Memory B cell (primary cell): ENCODE measurements around the gene RGR.
"Not testable (repeated sequence)": the region's sequence is repeated elsewhere in the genome, so short reads cannot be mapped to it uniquely, and the experiment has no call there.

ENCODE experiments used
- ATAC-seq: fragments of 150-1000 bp; cut with Tn5 transposase; 2 replicates; pipeline ENCODE4 v1.10.0; 2021; ENCODE audit warnings: low read depth, mild to moderate bottlenecking, moderate library complexity
- DNase-seq, 2 donors: peaks; one replicate each; pipeline ENCODE4 v3.0.0; 2022; ENCODE audit warnings: low spot score in 2 of 2
- H3K27ac Mint-ChIP-seq: one replicate; pipeline ENCODE4 v1.8.0; 2022; ENCODE audit warnings: mild to moderate bottlenecking, moderate library complexity, mixed read lengths
- H3K27me3 Mint-ChIP-seq: one replicate; pipeline ENCODE4 v1.8.0; 2022; ENCODE audit warnings: mixed read lengths
- H3K36me3 Mint-ChIP-seq: one replicate; pipeline ENCODE4 v1.8.0; 2022; ENCODE audit warnings: mild to moderate bottlenecking, mixed read lengths
- H3K4me1 Mint-ChIP-seq: one replicate; pipeline ENCODE4 v1.8.0; 2022; ENCODE audit warnings: mixed read lengths
- H3K4me3 Mint-ChIP-seq: one replicate; pipeline ENCODE4 v1.8.0; 2022; ENCODE audit warnings: mild to moderate bottlenecking, moderate library complexity, mixed read lengths
- H3K9me3 Mint-ChIP-seq: one replicate; pipeline ENCODE4 v1.8.0; 2022; ENCODE audit warnings: mixed read lengths

Gene RGR

GRCh38 chr10:84257343-84258020 lies 12.6 kb downstream of the RGR start:
- no peak overlapping the region for H3K4me3 Mint-ChIP-seq
- no peak overlapping the region for H3K27ac Mint-ChIP-seq
- peaks cover 7% of the 10 kb centered on the region for H3K27me3 Mint-ChIP-seq
- no peak for ATAC-seq
- H3K36me3 Mint-ChIP-seq, result no peaks in the 10 kb centered on the region
- no peak for DNase-seq
- peaks cover 5% of the 10 kb centered on the region for H3K4me1 Mint-ChIP-seq
- H3K9me3 Mint-ChIP-seq, result no peaks in the 10 kb centered on the region

- Mint-ChIP-seq H3K9me3 (no peaks in the 10 kb centered on the region), H3K4me3 (no peak overlapping the region), H3K27me3 (peaks cover 9% of the 10 kb centered on the region), H3K36me3 (no peaks in the 10 kb centered on the region), H3K27ac (no peak overlapping the region), H3K4me1 (peaks cover 5% of the 10 kb centered on the region)
- ATAC-seq (no peak), DNase-seq (no peak)
Observed at GRCh38 chr10:84258034-84258695, 13.3 kb downstream of the RGR start.

- Mint-ChIP-seq H3K36me3 (no peaks in the 10 kb centered on the region), H3K4me1 (peaks cover 9% of the 10 kb centered on the region), H3K9me3 (no peaks in the 10 kb centered on the region), H3K27ac (no peak overlapping the region), H3K4me3 (no peak overlapping the region), H3K27me3 (peaks cover 16% of the 10 kb centered on the region)
- ATAC-seq (no peak), DNase-seq (no peak)
Observed at GRCh38 chr10:84261236-84261915, 16.5 kb downstream of the RGR start.

- DNase-seq, result no peak
- no peaks in the 10 kb centered on the region for H3K9me3 Mint-ChIP-seq
- H3K4me1 Mint-ChIP-seq, result peaks cover 7% of the 10 kb centered on the region
- H3K27ac Mint-ChIP-seq, result no peak overlapping the region
- H3K27me3 Mint-ChIP-seq, result peaks cover 16% of the 10 kb centered on the region
- no peak for ATAC-seq
- no peak overlapping the region for H3K4me3 Mint-ChIP-seq
- no peaks in the 10 kb centered on the region for H3K36me3 Mint-ChIP-seq
Observed at GRCh38 chr10:84262190-84262956, 17.5 kb downstream of the RGR start.

GRCh38 chr10:84263716-84264115 lies 18.9 kb downstream of the RGR start:
- DNase-seq, result no peak
- H3K4me3 Mint-ChIP-seq, result no peak overlapping the region
- no peak overlapping the region for H3K27ac Mint-ChIP-seq
- ATAC-seq, result no peak
- H3K4me1 Mint-ChIP-seq, result peaks cover 4% of the 10 kb centered on the region
- H3K9me3 Mint-ChIP-seq, result no peaks in the 10 kb centered on the region
- H3K36me3 Mint-ChIP-seq, result no peaks in the 10 kb centered on the region
- peaks cover 16% of the 10 kb centered on the region for H3K27me3 Mint-ChIP-seq

- ATAC-seq (peak; percentile 90), DNase-seq (peak; percentile 59 to 68)
- no peak overlapping the region for H3K4me3 Mint-ChIP-seq
- H3K36me3 Mint-ChIP-seq, result no peaks in the 10 kb centered on the region
- H3K9me3 Mint-ChIP-seq, result no peaks in the 10 kb centered on the region
- peaks cover 4% of the 10 kb centered on the region for H3K4me1 Mint-ChIP-seq
- no peak overlapping the region for H3K27ac Mint-ChIP-seq
- H3K27me3 Mint-ChIP-seq, result peaks cover 16% of the 10 kb centered on the region
Observed at GRCh38 chr10:84264611-84265141, 19.8 kb downstream of the RGR start.

- ATAC-seq (no peak), DNase-seq (no peak)
- H3K27me3 Mint-ChIP-seq, result peaks cover 16% of the 10 kb centered on the region
- H3K27ac Mint-ChIP-seq, result peak overlapping the region; percentile 2
- no peaks in the 10 kb centered on the region for H3K9me3 Mint-ChIP-seq
- no peaks in the 10 kb centered on the region for H3K36me3 Mint-ChIP-seq
- peaks cover 4% of the 10 kb centered on the region for H3K4me1 Mint-ChIP-seq
- no peak overlapping the region for H3K4me3 Mint-ChIP-seq
Observed at GRCh38 chr10:84265418-84265817, 20.6 kb downstream of the RGR start.

- Mint-ChIP-seq H3K27ac (no peak overlapping the region), H3K36me3 (no peaks in the 10 kb centered on the region), H3K4me3 (no peak overlapping the region), H3K27me3 (peaks cover 16% of the 10 kb centered on the region), H3K4me1 (peaks cover 4% of the 10 kb centered on the region), H3K9me3 (no peaks in the 10 kb centered on the region)
- DNase-seq (no peak), ATAC-seq (peak; percentile 52)
Observed at GRCh38 chr10:84267503-84268126, 22.8 kb downstream of the RGR start.

- DNase-seq (no peak), ATAC-seq (no peak)
- Mint-ChIP-seq H3K4me1 (peaks cover 4% of the 10 kb centered on the region), H3K36me3 (no peaks in the 10 kb centered on the region), H3K4me3 (no peak overlapping the region), H3K9me3 (no peaks in the 10 kb centered on the region), H3K27ac (no peak overlapping the region), H3K27me3 (peaks cover 11% of the 10 kb centered on the region)
Observed at GRCh38 chr10:84269162-84269561, 24.3 kb downstream of the RGR start.

GRCh38 chr10:84269773-84270172 lies 24.9 kb downstream of the RGR start:
- Mint-ChIP-seq H3K4me3 (no peak overlapping the region), H3K9me3 (no peaks in the 10 kb centered on the region), H3K36me3 (no peaks in the 10 kb centered on the region), H3K27ac (no peak overlapping the region), H3K27me3 (peaks cover 9% of the 10 kb centered on the region), H3K4me1 (peaks cover under 1% of the 10 kb centered on the region)
- ATAC-seq, result no peak
- DNase-seq, result no peak

GRCh38 chr10:84270708-84271107 lies 25.9 kb downstream of the RGR start:
- H3K4me3 Mint-ChIP-seq, result no peak overlapping the region
- H3K9me3 Mint-ChIP-seq, result no peaks in the 10 kb centered on the region
- H3K27me3 Mint-ChIP-seq, result peaks cover 7% of the 10 kb centered on the region
- ATAC-seq (no peak), DNase-seq (no peak)
- H3K4me1 Mint-ChIP-seq, result no peaks in the 10 kb centered on the region
- no peaks in the 10 kb centered on the region for H3K36me3 Mint-ChIP-seq
- H3K27ac Mint-ChIP-seq, result no peak overlapping the region

GRCh38 chr10:84279876-84280475 lies 35.1 kb downstream of the RGR start:
- DNase-seq, H3K4me1 Mint-ChIP-seq, H3K9me3 Mint-ChIP-seq, H3K36me3 Mint-ChIP-seq, H3K27ac Mint-ChIP-seq, ATAC-seq: not testable (repeated sequence)
- H3K27me3 Mint-ChIP-seq, result peaks cover 12% of the 10 kb centered on the region
- peak overlapping the region; percentile 55 for H3K4me3 Mint-ChIP-seq

GRCh38 chr10:84286695-84287094 lies 41.8 kb downstream of the RGR start:
- Mint-ChIP-seq H3K9me3 (no peaks in the 10 kb centered on the region), H3K27me3 (peaks cover 3% of the 10 kb centered on the region), H3K27ac (no peak overlapping the region), H3K4me3 (no peak overlapping the region), H3K4me1 (no peaks in the 10 kb centered on the region), H3K36me3 (no peaks in the 10 kb centered on the region)
- no peak for DNase-seq
- ATAC-seq, result no peak
